NCI-H2196 (cell line): ENCODE measurements around the gene ALOX5AP.

Experiments used
- DNase-seq: peaks from one replicate; lab custom pipeline; 2025; ENCODE audit not compliant: unreplicated experiment; lab: John Stamatoyannopoulos, UW

Gene ALOX5AP

DNA sequence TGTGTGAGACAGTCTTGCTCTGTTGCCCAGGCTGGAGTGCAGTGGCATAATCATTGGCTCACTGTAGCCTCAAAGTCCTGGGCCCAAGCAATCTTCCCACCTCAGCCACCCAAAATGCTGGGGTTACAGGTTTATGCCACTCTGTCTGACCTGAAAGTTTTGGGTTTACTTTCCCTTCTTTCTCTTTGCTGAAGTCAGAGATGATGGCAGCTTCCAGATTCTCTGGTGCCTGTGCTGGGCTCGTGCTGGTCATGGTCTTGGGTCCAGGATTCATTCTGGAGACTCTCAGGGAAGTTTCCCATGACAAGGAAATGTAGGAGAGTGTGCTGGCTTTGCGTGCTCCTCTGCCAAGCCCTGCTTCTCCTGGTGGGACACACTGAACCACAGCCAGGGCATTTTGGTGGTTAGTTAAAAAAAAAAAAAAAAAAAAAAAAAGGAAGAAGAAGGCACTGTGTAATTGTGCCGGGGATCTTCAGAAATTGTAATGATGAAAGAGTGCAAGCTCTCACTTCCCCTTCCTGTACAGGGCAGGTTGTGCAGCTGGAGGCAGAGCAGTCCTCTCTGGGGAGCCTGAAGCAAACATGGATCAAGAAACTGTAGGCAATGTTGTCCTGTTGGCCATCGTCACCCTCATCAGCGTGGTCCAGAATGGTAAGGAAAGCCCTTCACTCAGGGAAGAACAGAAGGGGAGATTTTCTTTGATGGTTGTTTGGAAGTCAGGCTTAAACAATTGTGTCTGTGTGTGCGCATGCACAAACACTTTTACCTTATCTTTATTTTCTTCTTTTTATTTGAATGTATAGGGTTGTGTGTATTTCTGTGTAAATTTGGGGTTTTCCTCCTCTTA, at the start of gene ALOX5AP:
TSS of gene ALOX5AP (plus strand) at position 519 of the 847 bp plus-strand sequence. CDS start at position 582, 63 bp downstream.
- no peak for DNase-seq

DNA sequence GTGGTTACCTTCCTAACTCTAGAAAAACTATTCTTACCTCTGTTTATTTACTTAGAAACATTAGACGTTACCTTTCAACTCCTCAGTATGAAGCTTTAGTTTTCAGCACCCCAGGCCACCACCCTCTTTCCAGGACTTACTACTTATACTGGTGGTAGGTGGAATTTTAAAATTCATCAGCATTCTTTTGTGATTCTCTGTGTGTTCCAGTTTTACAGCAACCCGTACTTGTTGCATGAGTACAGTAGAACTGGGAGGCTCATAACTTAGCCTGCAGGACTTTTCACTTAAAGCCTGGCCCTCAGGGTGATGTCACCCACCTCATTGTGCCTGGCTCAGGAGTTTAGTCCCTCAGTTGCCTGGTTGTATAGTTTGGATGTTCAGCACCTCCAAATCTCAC, 49.4 kb upstream of the ALOX5AP start:
- DNase-seq = no peak

DNA sequence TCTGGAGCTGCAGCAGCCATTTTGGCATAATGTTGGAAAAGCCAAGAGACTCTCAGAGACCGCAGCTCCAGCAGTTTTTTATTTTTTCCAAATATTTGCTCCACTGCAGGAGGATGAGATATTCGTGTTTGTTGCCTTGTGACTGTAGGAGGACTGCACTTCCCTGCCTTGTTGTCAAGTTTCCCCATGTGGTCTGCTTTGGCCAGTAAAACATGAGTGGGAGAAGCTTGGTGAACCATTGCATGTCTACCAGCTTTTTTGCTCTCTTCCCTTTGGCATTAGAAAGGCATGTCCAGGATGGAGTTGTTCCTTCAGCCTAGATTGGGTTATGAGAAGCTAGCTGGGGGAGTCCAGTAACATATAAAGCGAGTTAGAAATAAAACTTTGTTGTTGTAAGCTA, 47.7 kb upstream of the ALOX5AP start:
- DNase-seq = no peak

DNA sequence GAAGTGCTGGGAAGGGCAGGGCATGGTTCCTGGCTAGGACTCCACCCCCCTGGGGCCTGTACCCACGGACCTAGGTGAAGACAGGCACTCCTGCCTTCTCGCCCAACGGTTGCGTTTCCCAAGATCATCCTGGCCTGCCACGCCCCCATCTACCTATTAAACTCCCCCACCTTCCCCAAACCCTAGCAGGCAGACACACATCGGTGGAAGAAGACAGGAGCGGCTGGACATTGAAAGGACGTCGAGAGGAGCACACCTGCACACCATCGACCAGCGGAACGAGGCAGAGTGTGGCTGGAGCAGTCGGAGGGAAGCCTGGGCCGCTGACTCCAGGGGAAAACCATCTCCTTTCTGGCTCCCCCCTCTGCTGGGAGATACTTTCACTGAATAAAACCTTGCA, 45.6 kb upstream of the ALOX5AP start:
- DNase-seq = no peak

DNA sequence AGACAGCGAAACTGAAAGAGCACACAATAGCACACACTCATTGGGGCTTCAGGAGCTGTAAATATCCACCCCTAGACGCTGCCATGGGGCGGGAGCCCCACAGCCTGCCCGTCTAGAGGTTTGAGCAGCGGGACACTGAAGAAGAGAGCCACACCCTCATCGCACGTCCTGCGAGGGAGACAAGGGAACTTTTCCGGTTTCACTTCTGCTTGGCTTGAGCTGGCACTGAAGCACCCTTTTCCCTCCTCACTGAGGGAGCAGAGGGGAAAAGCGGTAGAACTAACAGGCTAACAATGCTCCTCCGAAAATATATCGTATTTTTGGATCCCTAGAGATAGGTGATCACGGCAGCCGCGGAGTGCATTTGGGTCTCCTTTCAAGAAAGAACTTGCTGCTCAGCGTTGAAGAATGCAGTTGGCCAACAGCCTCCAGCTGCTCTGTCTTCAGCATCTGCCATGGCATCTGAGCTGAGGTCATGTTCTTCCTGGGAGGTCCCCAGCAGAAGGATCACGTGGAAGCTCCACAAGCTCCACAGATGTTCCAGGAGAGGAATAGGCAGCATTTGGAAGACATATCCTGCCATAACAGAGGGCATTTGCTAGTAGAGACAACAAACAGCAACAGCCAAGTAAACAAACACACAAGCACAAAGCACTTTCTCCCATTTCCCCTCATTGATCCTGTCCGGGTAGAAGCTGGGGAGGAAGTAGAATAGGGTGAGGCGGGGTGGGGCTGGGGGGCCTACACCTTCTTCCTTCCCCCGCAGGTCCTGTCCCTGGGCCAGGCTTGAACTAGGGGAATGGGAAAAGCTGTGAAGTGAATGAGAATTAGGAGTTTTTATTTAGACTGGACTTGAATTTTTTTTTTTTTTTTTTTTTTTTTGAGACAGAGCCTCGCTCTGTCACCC, 44.8 kb upstream of the ALOX5AP start:
- DNase-seq = peak; percentile 11

DNA sequence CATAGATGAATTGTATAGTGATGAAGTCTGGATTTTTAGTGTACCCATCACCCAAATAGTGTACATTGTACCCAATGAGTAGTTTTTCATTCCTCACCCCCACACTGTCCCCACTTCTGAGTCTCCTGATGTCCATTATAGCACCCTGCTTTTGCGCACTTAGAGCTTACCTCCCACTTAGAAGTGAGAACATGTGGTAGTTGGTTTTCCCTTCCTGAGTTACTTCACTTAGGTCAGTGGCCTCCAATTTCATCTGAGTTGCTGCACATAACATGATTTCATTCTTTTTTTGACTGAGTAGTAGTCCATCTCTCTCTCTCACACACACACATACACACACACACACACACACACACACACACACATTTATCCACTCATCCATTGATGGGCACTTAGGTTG, 43.2 kb upstream of the ALOX5AP start:
- DNase-seq = no peak

DNA sequence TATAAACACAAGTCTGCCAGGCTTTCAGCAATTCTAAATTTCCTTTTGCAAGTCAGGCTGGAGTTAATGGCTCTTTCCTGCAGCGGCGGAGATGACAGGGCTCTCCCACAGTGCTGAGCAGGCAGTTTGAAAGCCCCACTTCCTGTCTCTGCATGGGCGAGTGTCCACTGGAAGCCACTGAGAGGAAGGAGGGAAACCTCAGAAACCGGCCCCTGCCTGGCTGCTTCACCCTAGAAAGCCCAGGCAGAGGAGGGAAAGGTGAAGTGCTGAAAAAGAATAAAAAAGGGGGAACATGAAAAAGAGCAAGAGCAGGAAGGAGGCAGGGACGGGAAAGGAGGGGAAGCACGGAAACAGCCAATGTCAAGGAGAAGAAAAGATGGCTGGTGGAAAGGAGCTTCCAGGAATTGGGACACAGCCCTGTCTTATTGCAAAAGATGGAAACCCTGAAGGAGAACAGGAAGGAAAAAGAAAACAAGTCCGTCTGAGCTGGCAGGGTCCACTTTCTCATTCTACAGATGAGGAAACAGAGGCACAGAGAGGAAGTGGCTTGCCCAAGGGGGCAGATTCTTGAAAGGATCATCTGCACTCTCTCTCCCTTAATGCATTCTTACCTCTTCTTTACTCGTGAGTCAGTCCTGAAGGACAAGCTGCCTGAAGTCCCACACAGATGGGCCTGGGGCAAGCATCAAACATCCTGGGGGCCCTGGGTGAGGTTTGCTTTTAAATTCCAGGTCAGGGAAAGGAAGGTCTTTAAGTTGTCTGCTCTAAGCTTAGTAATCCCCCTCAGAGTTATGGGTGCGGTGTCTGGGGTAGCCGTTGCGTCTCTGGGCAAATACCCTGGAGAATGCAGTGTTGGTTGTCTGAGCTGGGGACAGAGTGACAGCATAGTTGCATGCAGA, 38.8 kb upstream of the ALOX5AP start:
- DNase-seq = no peak

DNA sequence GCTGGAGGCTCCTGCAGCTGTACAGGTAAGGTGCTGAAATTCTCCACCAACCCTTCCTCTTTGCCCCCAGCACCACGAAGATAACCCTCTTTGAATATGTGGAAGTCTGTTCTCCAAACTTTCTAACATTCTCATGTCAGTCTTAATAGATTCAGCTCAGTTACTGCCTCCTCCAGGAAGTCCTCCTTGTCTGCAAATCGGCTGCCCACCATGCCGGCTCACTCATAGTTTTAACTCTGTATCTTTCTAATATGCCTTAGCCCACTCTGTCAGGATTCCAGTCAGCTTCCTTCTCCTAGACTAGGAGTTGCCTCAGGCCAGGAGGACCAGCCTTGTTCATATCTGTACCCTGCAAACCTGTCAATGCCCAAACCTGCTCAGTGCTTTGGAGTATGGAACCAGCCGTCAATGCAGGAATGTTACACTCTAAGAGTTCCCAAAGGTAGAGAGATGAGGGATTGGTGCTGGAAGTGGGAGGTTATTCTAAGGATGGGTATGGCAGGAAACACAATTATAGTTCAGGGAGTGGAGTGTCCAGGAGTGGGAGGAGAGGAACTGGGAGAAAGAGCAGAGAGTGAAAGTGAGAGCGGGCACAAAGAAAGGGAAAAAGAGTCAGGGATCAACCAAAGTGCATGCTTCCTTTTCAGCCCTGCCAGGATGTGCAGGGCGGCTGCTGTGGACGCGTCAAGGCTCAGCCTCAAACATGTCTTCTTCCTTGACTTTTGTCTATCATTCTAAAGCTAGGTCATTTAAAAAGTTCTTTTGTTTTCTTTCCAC, 38.0 kb upstream of the ALOX5AP start:
- no peak for DNase-seq

DNA sequence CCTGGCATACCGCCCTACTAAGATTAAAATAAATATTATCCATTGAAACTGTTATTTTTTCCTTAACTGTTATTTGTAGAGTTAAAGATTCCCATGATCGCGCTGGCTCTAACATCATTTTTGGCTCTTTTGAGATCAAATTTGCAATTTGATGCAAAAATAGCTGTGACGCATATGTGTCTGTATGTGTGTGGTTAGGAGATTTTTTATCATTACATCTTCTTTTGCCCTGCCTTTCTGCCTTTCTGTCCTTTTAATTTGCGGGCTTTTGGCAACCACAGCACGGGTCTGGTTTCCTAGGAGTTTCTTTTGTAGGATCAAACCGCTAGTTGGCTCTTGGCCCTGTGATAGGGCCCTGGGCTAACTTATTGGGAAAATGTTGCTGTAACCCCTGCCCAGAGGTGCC, 37.3 kb upstream of the ALOX5AP start:
- no peak for DNase-seq

DNA sequence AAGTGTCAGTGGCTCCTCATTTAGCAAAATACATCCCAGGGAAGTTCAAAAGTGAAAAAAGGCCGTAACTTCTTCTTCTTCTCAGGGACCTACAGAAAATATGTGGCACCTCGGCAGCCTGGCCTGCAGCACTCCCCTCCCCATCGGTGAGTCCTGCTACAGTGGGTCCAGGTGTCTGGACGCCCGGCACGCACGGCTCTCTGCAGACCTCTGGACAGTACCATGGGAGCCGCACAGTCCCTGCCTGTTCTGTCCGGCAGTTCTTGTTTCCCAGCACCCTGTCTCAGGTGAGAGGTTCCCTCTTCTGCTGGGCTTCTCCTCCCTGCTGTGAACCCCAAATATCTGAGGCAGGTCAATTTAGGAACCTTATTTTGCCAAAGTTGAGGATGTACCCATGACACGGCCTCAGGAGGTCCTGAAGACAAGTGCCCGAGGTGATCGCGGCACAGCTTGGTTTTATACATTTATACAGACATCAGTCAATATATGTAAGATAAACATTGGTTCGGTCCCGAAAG, 36.8 kb upstream of the ALOX5AP start:
- DNase-seq = no peak

DNA sequence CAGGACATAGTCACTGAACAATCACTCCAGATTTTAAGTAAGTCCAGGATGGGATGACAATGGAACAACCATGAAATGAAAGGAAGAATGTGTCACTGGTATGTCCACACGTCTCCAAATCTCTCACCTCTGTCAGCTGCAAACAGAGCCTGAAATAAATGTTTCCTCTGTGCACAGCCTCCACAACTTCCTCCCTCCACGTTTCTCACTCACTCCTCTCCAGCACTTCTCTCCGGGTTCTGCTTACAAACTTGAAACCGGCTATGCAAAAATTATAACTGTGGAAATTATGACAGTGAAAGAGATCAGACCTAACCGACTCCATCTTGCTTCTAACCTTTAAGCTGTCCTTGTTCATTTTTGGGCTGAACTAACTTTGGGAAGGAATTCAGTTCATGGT, 35.0 kb upstream of the ALOX5AP start:
- no peak for DNase-seq

DNA sequence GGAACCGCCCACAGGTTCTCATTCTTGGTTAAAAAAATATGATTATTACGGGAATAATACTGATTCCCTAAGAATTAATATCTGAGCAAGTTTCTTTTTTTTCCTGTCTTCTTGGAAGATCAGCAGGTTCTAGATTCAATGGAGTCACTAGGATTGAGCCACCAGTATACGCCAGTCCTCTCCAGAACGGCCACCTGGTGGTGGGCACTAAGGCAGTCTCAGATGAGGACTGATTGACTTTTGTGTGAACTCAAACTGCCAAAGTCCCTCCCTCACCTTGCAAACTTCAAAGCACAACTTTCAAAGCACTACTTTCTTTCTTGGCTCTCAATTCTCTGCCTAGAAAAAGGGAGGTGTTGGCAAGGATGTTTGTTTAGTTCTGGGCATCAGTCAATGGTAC, 33.3 kb upstream of the ALOX5AP start:
- DNase-seq = no peak

DNA sequence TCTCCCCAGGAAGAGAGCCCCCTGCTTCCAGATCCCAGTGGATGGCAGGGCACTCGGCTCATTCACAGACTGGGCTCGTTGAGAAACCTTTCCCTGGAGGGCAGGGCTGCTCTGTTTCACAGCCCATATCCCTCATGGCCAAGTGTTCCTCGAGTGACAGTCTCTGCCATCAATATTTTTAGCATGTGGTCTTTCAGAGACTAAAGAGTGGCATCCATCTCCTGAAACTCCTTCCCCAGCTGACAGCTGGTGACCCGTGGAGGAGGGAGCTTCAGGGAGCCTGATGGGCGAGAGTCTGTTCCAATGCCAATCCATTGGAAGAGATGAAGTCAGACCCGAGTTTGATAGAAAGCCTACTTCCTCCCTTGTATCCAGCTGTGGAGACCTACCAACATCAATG, 30.7 kb upstream of the ALOX5AP start:
- no peak for DNase-seq

DNA sequence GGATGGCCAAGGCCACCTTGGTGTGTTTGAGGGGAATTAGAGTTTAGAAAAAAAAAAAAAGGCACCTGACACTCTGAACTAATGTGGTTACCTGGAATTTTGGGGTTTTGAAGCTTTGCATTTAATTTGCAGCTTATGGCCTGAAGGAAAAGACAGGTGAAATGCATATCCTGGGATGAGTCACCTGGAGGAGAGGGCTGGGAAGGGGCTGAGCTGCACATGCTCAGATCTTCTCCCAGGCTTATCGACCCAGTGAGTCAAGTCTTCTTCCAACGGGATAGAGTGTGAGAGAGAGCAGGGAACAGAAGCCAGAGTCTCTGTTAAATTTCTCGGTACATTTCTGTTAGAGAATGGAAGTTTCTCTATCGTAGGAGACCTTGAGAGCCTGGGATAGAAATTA, 29.7 kb upstream of the ALOX5AP start:
- DNase-seq = no peak

DNA sequence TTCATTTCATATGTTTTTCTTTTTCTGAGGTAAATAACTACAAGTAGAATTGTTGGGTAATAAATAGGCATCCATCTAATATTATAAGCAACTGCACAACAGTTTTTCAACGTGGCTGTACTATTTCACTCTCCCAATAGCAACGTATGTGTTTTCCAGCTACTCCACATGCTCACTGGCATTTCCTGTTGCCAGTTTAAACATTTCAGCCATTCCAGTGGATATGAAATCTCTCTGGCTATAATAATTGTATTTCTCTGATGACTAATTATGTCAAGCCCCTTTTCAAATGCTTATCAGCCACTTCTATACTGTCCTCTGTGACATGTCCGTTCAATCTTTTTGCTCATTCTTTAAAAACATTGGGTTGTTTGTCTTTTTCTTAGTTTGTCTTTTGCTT, 26.8 kb upstream of the ALOX5AP start:
- DNase-seq = no peak

DNA sequence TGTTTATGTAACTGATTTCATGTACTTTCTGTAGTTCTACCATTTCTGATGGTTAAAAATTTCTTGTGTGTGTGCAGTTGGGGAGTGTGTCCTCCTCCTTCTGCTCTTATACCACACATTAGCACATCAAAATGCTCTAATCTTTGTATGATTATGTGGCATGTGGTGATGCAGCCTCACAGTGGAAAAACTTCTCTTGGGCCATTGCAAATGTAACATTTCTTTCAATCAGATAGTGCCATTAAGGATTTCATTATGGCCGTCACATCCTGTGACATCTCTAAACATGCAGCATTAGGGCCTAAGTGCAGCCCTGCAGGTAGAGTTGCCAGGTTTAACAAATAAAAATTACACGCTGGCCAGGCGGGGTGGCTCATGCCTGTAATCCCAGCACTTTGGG, 24.9 kb upstream of the ALOX5AP start:
- no peak for DNase-seq

DNA sequence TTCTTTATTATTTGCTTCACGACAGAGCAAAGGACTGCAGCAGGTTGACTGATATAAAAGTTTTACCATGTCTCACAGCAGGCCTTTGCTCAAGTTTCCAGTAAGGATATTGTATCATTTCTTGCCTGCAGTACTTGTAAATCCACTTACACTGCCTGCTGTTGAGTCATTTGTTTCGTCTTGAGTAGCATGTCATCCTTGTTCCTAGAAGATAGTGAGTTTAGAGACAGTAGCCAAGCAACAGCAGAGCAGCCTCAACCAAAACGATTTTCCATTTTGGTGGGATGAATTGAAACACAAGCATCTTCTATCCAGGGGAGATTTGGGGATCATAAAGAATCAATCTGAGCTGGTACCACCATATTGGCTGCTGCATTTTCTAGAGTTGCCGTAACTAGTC, 24.0 kb upstream of the ALOX5AP start:
- DNase-seq = no peak

DNA sequence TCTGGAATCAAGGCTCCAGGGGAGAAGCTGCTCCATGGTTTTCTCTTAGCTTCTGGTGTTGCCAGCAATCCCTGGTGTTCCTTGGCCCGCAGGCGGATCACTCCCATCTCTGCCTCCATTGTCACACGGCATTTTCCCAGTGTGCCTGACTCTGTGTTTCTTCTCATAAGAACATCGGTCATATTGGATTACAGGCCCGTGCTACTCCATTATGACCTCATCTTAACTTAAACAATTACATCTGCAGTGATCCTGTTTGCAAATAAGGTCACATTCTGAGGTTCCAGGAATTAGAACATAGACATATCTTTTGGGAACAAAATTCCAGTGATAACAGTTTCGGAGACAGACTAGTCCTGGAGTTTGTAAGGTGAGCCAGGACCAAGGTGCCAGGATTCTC, 23.5 kb upstream of the ALOX5AP start:
- DNase-seq = no peak

DNA sequence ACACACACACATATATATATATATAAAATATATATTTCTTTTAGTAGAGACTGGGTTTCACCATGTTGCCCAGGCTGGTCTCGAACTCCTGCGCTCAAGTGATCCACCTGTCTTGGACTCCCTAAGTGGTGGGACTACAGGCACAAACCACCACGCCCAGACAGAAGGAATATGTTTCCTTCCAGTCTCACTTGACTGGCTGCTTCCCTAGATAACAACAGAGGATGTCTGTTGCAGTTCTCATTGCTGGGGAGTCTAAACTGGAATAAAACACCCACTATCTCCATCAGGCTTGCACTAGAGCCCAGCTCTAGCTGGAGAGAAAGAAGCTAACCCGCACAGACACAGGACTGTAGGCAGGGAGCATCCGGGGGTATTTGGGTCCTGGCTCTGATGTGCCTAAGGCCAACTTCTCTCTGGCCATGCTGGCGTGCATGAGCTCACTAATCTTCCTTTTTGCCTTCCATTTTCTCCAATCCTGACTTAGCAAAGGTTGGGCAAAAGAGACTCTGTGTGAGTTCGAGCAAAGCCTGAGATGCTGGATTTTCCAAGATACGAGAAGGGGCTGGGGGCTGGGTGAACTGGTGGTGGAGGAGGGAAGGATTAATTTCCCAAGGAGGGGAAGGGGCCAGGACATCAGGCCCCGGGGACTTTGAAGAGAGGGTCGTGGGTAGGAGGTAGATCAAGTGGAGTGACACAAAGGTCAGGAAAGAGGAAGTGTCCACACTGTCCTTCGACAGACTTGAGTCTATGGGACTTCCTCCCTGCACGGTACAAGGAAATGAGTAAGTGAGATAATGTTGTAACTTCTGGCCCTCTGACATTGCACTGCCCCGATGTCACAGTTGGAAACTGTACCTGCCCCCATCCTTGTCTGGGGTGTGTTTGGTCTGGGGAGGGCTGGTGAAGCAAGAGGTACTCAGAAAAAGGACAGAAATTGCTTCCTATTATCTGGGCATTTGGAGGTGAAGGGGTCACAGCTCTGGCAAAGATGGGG, 22.5 kb upstream of the ALOX5AP start:
- no peak for DNase-seq
